ENCODE data around the gene HSPB1.
"Not testable (repeated sequence)": the region's sequence is repeated elsewhere in the genome, so short reads cannot be mapped to it uniquely, and the experiment has no call there.

Gene HSPB1

DNA sequence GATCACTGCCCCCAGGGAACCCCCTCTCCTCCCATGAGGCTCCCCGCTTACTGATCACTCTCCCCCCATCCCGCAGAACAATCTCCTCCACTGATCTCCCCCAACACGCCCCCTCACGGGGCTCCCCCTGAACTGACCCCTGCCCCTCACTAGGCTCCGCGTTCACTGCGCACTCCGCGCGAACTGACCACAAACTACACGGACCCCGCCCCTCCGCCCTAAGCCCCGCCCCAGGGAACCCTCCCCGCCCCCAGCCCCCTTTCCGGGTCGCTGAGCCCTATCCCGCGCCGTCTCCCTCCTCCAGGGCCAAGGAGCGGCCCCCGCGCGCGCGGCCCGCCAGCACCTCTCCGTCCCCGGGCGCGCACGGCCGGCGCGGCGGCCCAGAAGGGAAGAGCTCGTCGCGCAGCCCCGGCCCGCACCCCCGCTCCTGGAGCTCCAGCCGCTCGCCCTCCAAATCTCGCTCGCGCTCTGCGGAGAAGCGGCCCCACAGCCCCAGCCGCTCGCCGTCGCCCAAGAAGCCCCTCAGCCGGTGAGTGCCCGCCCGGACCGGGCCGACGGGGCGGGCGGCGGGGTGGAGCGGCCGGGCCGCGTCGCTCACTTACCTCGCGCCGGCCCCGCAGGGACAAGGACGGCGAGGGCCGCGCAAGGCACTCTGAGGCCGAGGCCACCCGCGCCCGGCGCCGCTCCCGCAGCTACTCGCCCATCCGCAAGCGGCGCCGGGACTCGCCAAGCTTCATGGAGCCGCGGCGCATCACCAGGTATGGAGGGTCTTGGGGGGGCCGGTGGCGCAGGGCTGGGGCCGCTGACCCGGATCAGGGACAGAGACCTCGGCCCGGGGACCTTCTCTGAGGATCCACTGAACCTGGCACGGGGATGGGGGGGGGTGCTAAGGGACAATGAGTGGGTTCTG is 19.9 kb upstream of the HSPB1 start:
- DNase-seq = no peak

DNA sequence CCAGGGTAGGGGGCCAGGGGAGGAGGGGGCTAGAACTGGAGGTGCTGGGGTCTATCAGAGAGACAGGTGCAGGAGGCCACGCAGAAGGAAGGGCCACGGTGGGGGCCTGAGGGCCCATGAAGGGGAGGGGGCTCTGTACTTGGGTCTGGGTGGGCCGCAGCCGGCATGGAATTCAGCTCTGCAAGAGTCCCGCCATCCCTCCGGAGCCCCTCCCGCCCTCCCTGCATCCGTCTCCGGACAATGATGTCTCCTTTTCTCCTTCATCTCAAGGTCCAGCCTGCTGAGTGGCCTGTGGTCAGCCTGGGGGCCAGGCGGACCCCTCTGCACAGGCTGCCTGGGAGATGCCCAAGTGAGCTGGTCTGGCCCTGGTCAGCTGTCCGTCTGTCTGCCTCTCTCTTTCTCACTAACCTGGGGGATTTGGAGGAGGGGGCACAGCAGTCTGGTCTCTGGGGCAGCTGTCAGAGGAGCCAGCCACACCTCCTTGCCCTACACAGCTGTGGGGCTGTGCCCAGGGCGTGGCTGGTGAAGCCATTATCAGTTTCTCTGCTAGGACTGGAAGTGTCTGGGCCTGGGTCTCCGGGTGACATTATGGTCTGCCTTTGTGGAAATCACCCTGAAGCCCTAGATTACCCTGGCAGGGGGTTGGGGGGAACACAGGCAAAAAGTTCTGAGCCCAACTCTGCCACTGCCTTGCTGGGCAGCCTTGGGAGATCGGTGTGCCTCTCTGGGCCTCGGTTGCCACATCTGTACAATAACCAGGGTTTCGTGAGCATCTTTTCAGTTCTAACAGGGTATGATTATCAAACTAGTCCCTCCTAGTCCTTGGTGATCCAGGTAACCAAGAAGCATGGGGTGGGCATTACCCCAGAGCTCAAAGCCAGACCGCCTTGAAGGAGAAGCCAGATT is 19.0 kb upstream of the HSPB1 start:
- no peak for DNase-seq

DNA sequence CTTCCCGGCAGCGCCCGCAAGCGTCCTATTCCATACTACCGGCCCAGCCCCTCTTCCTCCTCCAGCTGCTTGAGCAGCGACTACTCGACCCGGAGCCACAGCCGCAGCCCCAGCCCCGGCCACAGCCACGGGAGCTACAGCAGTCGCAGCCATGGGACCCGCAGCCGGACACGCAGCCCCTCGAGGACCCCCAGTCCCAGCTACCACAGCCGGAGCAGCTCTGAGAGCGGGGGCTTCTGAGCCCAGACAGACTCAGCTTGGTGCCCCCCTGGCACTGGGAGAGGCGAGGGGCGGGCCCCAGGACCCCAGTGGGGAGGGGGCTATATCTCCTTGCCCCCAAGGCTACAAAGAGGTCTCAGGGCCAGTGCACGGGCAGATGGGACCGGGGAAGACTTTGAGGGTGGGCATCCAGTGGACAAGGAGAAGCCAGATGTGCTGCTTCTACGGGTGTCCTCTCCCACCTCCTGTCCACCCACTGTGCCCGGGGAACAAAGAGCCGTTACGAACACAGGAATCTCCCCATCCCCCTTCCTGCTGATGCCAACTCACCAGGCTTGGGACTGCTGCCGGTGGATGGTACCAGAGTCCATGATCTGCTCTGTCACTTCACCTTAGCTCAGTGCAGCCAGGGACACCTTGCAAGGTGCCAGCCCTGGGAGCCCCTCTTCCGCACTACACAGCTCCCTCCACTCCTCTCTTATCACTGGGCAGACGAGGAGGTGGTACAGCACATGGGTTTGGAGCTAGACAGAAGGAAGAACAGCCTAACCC is 16.7 kb upstream of the HSPB1 start:
- DNase-seq = no peak

DNA sequence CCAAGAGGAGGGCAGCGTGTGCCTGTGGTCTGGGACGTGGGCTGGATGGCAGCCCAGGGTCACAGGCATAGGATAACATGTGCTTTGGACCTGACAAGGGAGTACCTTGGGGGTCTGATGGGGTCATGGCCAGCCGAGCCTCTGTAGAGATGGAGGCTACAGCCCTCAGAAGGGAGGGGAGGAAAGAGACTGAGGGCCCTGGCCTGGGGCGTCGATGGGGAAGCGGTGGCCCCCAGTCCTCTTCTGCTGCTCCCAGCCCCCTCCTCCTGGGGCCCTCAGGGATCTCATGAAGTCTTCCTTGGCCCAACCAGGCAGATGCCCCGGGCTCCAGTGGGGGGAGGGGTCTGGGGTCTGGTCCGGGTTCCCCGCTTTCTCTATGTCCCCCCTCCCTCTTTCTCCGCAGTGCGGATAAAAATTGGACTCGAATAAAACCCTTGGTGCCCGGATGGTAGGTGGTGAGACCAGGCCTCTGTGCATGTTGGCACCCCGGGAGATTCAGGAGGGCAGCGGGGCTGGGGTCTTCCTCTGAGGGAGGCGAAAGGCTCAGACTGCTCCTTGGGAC is 15.6 kb upstream of the HSPB1 start:
- no peak for DNase-seq

DNA sequence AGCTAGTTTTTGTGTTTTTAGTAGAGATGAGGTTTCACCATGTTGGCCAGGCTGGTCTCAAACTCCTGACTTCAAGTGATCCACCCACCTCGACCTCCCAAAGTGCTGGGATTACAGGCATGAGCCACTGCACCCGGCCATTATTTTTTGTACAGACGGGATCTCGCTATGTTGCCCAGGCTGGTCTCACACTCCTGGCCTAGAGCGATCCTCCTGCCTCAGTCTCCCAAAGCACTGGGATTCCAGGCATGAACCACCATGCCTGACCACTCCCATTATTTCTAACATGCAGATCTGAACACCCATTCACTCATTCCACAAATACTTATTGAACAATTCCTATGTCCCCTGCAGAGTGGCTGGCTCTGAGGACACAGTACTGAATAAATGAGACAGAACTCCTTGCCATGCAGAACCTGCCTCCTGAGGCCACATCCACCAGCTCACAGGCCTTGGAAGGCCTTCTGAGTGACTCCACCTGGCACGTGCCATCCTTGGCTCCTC is 11.6 kb upstream of the HSPB1 start:
- not testable (repeated sequence) for DNase-seq

DNA sequence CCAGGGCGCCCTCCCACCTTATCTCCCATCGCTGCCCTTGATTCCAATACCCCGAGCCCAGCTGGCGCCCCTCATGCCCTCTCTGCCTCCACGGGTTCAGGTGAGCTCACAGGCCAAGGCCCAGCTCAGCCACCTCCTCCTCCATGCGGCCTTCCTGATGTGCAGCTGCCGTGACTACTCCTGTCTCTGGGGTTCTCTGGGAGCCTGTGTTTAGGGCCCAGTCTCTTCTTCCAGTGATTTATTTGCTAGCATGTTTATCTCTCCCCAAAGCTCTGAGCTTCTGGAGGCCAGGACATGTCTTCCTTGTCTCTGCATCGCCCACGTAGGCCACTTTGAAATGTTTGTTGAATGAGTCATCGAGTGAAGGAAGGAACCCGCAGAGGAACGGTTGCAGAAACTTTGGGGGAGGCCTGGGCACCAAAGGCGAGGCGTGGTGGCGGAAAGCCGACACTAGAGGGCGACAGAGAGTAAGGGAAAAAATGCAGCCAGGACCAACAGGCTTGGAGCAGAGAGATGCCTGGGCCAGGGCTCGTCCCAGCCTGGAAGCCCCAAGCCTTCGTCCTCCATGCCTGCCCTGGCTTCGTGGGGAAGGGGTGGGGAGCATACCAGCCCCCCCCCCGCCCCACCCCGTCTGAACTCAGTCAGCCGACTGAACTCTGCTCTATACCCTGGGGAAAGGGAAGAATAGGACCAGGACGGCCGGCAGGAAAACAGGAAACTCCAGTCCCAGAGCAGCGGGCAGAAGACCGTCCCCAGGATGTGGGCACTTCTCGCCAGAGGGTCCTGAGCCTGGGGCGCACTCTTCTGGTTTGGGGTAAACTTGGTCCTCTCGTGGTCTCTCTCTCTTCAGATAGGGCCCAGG is 10.9 kb upstream of the HSPB1 start:
- DNase-seq = peak; percentile 92

DNA sequence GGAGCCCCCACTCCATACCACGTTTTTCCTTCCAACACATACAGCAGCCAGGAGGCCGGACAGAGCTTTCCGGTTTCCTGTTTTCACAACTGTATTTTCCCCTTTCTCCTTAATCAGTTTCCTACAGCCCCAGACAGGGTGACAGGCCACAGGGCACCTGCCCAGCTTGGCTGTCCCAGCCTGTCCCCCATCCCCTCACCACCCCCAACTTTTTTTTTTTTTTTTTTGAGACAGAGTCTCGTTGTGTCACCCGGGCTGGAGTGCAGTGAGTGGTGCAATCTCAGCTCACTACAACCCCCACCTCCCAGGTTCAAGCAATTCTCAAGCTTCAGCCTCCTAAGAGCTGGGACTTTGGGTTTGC is 10.3 kb upstream of the HSPB1 start:
- DNase-seq = peak; percentile 96

DNA sequence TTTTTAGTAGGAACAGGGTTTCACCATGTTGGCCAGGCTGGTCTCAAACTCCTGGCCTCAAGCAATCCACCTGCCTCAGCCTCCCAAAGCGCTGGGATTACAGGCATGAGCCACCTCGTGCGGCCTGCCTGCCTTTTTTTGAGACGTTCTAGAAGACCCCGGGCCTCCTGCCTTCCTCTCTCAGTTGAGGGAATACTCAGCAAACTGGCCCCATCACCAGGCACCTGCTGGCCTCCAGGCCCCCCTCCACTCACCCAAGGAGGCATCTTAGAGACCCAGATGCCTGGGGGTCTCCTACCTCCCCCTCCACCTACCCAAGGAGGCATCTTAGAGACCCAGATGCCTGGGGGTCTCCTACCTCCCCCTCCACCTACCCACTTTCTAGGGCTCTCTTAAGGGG is 9.6 kb upstream of the HSPB1 start:
- DNase-seq = not testable (repeated sequence)

DNA sequence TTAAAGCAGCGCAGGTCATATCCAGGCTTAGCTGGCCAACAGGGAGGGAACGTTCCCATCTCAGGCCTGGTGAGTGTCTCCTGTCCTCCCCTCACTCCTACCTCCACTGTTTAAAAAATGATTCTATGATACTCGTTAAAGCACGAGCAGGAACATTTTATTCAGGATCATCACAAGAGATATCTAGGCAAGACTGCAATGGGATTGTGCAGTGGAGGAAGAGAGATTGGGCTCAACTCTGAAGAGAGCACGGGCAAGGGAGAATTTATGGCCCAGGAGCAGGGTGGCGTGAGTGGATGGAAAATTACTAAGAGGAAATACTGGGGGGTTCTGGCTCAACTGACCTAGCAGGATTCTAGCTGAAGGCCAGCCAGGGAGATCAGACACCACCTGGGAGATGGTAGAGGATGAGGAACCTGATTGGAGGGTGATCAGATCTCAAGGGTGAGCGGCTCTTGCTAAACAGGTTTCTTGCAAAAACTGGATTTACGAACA is 9.0 kb upstream of the HSPB1 start:
- DNase-seq = peak; percentile 51

DNA sequence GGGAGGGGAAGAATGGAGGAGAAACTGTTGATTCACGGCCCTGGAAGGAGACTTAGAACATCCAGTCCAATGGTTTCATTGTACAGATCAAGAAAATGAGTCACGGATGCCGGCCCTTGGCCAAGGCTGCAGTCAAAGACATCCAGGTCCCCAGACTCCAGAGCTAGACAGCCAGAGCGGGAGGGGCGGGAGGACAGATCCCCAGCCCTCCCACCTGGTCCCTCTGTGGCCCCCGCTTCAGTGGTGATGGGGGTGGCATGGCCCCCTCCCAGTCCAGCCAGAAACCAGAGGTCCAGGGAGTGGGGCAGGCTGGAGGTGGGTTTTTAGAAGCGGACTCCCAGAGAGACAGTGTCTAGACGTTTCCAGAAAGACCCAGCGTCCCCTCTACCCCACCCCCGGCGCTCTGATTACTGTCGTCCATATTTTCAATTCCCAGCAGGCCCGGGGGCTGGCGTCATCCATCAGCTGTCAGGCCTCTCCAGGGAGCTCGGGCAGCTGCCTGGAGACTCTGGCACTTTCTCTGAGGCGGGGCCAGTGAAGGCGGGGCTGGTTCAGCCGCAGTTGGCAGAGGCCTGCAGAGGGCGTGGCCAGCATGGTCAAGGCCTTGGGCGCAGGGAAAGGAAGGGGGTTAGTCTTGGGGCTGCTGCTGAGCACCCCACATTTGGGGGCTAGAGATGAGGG is 8.0 kb upstream of the HSPB1 start:
- no peak for DNase-seq

DNA sequence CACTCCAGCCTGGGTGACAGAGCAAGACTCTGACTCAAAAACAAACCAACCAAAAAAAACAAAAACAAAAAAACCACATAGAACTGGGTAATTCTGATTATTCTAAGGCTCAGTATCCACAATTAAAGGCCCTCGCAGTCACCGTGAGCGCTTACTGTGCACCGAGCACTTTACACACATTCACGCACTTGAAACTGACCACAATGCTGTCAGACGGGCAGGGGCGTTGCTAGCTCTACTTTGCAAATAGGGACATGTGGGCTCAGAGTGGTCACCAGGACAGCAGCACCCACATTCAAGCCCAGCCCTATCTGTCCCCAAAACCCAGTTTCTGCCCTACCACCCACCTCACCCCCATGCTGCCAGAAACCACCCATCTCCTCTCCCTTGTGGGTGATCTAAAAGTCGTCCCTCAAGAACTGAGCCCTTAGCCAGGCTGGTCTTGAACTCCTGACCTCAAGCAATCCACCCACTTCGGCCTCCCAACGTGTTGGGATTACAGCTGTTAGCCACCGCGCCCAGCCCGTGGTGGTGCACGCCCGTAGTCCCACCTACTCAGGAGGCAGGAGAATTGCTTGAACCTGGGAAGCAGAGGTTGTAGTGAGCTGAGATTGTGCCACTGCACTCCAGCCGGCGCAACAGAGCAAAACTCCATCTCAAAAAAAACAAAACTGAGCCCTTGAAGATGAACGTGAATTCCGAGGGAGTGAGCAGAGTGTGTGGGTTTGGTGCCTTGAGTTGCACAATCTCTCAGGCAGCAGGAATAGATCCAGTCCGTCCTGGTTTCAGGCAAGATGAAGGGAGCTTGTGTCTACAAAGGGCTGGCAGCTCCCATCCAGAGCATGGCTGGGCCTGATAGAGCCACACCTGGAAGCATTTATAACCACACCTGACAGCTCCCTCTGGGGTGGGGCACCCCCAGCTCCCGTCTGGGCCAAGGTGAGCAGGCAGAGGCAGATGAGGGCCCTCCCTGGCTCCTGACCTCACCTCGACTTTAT is 5.4 kb upstream of the HSPB1 start:
- no peak for DNase-seq

DNA sequence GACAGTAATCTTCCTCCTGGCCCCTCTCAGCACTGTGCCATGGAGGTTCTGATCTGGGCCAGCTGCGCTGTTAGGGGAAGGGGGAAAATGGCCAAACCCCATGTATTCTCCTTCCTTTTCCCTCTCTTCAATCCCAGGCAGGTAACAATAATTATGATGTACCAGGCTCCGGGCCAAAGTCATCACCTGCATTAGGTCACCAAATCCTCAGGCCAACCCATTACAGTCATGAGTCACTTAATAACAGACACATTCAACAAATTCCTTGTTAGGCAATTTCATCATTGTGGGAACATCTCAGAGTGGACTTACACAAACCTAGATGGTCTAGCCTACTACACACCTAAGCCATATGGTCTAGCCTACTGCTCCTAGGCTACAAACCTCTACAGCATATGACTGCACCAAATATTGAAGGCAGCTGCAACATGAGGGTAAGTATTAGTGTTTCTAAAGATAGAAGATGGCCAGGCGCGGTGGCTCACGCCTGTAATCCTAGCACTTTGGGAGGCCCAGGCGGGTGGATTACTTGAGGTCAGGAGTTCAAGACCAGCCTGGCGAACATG is 2.2 kb upstream of the HSPB1 start:
- DNase-seq = no peak

DNA sequence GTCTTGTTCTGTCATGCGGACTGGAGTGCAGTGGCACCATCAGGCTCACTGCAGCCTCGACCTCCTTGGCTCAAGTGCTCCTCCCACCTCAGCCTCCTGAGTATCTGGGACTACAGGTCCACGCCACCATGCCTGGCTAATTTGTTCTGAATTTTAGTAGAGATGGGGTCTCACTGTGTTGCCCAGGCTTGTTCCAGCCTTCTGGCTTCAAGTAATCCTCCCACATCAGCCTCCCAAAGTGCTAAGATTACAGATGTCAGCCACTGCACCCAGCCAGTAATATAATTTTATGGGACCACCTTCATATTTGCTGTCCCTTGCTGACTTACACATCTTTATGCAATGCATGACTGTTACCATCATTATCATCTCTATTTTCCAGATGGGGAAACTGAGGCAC is 1.5 kb upstream of the HSPB1 start:
- DNase-seq = no peak

DNA sequence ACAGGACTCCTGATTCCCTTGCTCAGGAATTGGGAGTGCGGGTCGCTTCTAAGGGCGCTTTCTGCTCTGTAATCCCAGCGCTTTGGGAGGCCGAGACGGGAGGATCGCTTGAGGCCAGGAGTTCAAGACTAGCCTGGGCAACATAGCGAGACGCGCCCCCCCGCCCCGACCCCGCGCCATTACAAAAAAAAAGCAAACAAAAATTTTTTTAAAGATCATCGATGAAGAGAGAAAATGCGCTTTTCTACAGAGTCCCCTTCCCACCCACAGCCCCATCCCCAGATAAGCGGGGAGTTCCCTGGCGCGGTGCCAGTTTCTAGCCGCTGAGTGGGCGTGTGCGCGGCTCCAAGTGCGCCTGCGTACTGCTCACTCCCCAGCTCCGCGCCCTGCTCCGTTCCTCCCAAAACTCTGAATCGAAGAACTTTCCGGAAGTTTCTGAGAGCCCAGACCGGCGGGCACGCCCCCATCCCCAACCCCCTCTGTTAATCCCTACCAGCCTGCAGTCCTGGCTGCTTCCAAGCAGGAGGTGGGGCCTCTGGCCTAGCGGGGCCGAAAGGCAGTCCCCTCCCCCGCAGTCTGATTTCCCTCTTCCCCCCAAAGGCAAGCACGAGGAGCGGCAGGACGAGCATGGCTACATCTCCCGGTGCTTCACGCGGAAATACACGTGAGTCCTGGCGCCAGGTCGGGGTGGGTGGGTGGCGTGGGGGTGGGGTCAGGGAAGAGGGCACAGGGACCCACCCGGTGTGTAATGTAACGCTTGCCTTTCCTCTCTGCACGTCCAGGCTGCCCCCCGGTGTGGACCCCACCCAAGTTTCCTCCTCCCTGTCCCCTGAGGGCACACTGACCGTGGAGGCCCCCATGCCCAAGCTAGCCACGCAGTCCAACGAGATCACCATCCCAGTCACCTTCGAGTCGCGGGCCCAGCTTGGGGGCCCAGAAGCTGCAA is 1.0 kb downstream of the HSPB1 start:
- peak; percentile 79 for DNase-seq

DNA sequence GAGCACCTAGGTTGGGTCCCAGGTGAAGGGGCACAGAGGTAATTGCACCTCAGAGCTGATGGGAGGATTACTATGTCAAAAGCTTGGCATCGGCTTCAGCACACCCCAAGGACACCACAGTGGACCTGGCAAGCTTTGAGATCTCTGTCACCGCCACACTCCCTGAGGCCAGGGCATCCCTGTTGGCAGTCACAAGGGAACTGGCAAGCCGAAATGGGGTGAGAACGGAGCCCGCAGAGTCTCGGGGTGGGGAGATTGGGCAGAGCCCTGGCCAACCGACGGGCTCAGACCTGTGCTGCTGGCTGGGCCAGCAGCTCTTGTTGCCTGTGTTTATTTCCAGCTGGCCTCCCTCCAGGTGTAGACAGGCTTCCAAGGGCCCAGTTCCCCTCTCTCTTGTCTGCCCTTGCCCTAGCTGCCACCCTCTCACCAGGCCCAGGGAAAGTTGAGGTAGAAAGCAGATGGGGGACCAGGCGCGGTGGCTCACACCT is 2.5 kb downstream of the HSPB1 start:
- no peak for DNase-seq

DNA sequence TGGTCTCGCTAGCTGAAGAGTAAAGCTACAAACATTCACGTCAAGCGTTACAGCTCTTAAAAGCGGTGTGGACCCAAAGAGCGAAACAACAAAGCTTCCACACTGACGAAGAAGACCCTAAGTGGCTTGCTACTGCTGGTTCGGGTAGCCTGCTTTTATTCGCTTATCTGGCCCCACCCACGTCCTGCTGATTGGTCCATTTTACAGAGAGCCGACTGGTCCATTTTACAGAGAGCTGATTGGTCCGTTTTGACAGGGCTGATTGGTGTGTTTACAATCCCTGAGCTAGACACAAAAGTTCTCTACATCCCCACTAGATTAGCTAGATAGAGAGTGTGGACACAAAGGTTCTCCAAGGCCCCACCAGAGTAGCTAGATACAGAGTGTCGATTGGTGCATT is 6.4 kb downstream of the HSPB1 start:
- not testable (repeated sequence) for DNase-seq

DNA sequence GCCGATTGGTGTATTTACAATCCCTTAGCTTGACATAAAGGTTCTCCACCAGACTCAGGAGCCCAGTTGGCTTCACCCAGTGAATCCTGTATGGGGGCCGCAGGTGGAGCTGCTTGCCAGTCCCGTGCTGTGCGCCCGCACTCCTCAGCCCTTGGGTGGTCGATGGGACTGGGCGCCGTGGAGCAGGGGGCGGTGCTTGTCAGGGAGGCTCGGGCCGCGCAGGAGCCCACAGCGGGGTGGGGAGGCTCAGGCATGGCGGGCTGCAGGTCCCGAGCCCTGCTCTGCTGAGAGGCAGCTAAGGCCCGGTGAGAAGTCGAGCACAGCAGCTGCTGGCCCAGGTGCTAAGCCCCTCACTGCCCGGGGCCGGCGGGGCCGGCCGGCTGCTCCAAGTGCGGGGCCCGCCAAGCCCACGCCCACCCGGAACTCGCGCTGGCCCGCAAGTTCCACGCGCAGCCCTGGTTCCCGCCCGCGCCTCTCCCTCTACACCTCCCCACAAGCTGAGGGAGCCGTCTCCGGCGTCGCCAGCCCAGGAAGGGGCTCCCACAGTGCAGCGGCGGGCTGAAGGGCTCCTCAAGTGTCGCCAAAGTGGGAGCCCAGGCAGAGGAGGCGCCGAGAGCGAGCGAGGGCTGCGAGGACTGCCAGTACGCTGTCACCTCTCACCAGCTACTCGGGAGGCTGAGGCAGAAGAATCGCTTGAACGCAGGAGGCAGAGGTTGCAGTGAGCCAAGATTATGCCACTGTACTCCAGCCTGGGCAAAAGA is 7.0 kb downstream of the HSPB1 start:
- DNase-seq = not testable (repeated sequence)
